D721Med (cell line): ENCODE data around the gene STN1.

ENCODE experiments used
- DNase-seq: peaks from one replicate; pipeline ENCODE4 v3.0.0; 2011; ENCODE audit warnings: low spot score; ENCODE audit not compliant: insufficient read length
- FAIRE-seq: peaks from 2 replicates; lab custom pipeline; 2011; peaks lifted over from hg19 to GRCh38; lab: Jason Lieb, UNC
- CTCF ChIP-seq: IDR thresholded peaks from 2 replicates; pipeline ENCODE4 v1.5.1; 2012; ENCODE audit warnings: mild to moderate bottlenecking, control low read depth; ENCODE audit not compliant: insufficient read depth; ENCODE audit errors: missing control alignments

The STN1 gene

GRCh38 chr10:103843045-103843444, 74.9 kb downstream of the STN1 start:
- no peak for DNase-seq
- TF ChIP-seq CTCF, result no peak
- FAIRE-seq, result no peak

- FAIRE-seq (no peak), DNase-seq (no peak)
- TF ChIP-seq CTCF, result no peak
These were observed 75.4 kb downstream of the STN1 start for GRCh38 chr10:103842605-103843004.

- DNase-seq (no peak), FAIRE-seq (no peak)
- no peak for TF ChIP-seq CTCF
These were observed 76.5 kb downstream of the STN1 start for GRCh38 chr10:103841519-103841918.

- DNase-seq, result no peak
- FAIRE-seq, result no peak
- no peak for TF ChIP-seq CTCF
These were observed 77.3 kb downstream of the STN1 start for GRCh38 chr10:103840740-103841070.

DNA sequence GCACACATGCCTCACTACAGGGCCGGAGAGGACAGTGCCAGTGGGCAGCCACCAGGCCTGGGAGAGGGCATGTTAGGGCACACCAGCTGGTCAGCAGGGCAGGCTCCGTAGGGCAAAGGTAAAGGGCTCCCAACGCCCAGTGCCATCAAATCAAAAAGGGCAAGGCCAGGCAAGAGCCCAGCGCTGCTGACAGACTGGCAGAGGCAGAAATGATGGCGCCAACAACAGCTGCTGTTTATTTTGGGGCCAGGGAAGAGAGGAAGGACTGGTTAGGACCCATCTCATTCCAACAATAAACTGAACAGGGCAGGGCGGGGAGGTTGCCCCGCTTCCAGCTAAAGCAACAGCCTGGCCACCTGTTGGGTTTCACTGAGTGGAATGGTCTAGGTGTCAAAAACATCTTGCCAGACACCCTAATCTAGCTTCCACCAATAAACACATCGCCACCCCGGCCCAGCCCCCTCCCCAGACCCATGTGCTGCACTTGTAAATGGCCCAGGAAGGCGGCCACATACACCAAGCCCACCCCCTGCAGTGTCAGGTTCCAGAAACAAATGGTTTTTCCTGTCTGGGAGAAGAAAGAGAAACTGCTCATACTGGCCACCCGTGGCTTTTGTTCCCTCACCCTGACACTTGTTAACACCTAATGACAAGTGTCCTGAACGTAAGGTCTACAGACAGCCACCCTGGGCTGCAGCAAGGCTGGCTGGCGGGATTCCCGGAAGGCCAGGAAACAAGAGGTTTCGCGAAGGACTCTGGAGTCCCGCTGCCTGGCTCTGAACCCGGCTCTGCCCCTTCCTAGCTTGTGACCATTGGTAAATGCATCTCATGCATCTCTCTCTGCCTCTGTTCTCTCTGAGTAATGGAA, 77.9 kb downstream of the STN1 start:
- no peak for TF ChIP-seq CTCF
- DNase-seq (no peak), FAIRE-seq (no peak)

GRCh38 chr10:103839519-103839871, 78.5 kb downstream of the STN1 start:
- FAIRE-seq (no peak), DNase-seq (no peak)

More at GRCh38 chr10:103839519-103839871, 78.5 kb downstream of the STN1 start:
- no peak for TF ChIP-seq CTCF
